ENCODE data around the gene IGFBP4. TPM values are rescaled to one million over a fixed set of nuclear protein-coding genes. Genes with fewer than 3 reads are reported as not detected.

The IGFBP4 gene
- 1 to 10 TPM; 2.1 to 8.1 (median 2.8) TPM for total RNA-seq
- 14.2 TPM for total RNA-seq (2013)

GRCh38 chr17:40443196-40443987 is at the start of gene IGFBP4:
Gene IGFBP4, plus strand, starts transcription at chr17:40443450. Its CDS starts 286 bp downstream, at chr17:40443736.
- under 1% methylated on average over 98 of the region's 98 CpGs for WGBS (ENCODE audit: insufficient coverage)
- Histone ChIP-seq H3K27me3 (ENCODE audit: control insufficient read depth, insufficient read depth, low read length) (no peaks in the 10 kb centered on the region), H3K27ac (ENCODE audit: low read length) (peak within 1 kb of the TSS; percentile 5), H3K4me3 (ENCODE audit: low read length) (peak within 1 kb of the TSS; percentile 55), H3K4me1 (ENCODE audit: control insufficient read depth, insufficient read depth, low read length) (peaks cover 50% of the 10 kb centered on the region), H3K9me3 (ENCODE audit: control insufficient read depth, insufficient read depth, low read length) (no peaks in the 10 kb centered on the region), H3K36me3 (ENCODE audit: control insufficient read depth, insufficient read depth, low read length) (no peaks in the 10 kb centered on the region)
- peak within 1 kb of the TSS; percentile 78 for H3K4me3 Mint-ChIP-seq
- H3K9me3 Mint-ChIP-seq = no peaks in the 10 kb centered on the region
- peaks cover 0 to 22% of the 10 kb centered on the region in 2 donors for H3K27me3 Mint-ChIP-seq (ENCODE audit: low read depth in 2 of 2)
- H3K4me1 Mint-ChIP-seq = peaks cover 24 to 32% of the 10 kb centered on the region in 2 donors
- ATAC-seq (peak; percentile 76 to 87 (median 82)), DNase-seq (peak; percentile 61 to 82)
- no peaks in the 10 kb centered on the region for H3K36me3 Mint-ChIP-seq
- peak; percentile 44 for TF ChIP-seq CTCF (IDR thresholded peaks at IDR 0.05)
- intact Hi-C loops (cut with micrococcal nuclease) = no loop called here
- peak within 1 kb of the TSS; percentile 57 to 78 for H3K27ac Mint-ChIP-seq

GRCh38 chr17:40399185-40399584 is 44.1 kb upstream of the IGFBP4 start:
- intact Hi-C loops (cut with micrococcal nuclease) = loop anchor here (1.0 kb wide), 2 partner anchors 134 to 161 kb away; no protein-coding TSS in a partner anchor
- H3K4me1 ChIP-seq (ENCODE audit: control insufficient read depth, insufficient read depth, low read length) = no peaks in the 10 kb centered on the region
- no peaks in the 10 kb centered on the region for H3K9me3 ChIP-seq (ENCODE audit: control insufficient read depth, insufficient read depth, low read length)
- H3K27me3 ChIP-seq (ENCODE audit: control insufficient read depth, insufficient read depth, low read length) = no peaks in the 10 kb centered on the region
- Mint-ChIP-seq H3K36me3 (no peaks in the 10 kb centered on the region), H3K9me3 (no peaks in the 10 kb centered on the region), H3K4me1 (peaks cover 0 to 5% of the 10 kb centered on the region in 2 donors), H3K27me3 (ENCODE audit: low read depth in 2 of 2) (no peaks in the 10 kb centered on the region), H3K4me3 (no peak overlapping the region), H3K27ac (no peak overlapping the region)
- no peak overlapping the region for H3K27ac ChIP-seq (ENCODE audit: low read length)
- peak in 1 of 2 donors; percentile 79 for DNase-seq
- TF ChIP-seq CTCF (IDR thresholded peaks at IDR 0.05) = peak; percentile 74
- H3K36me3 ChIP-seq (ENCODE audit: control insufficient read depth, insufficient read depth, low read length) = no peaks in the 10 kb centered on the region
- WGBS (ENCODE audit: insufficient coverage) = 85% methylated on average over 4 of the region's 4 CpGs
- H3K4me3 ChIP-seq (ENCODE audit: low read length) = no peak overlapping the region
- ATAC-seq = peak in 2 of 3 donors; percentile 69 to 76

GRCh38 chr17:40402668-40403067 is 40.6 kb upstream of the IGFBP4 start:
- ATAC-seq (no peak), DNase-seq (peak in 1 of 2 donors; percentile 45)
- H3K27me3 Mint-ChIP-seq (ENCODE audit: low read depth in 2 of 2) = no peaks in the 10 kb centered on the region
- Histone ChIP-seq H3K27ac (ENCODE audit: low read length) (no peak overlapping the region), H3K4me1 (ENCODE audit: control insufficient read depth, insufficient read depth, low read length) (no peaks in the 10 kb centered on the region), H3K27me3 (ENCODE audit: control insufficient read depth, insufficient read depth, low read length) (no peaks in the 10 kb centered on the region), H3K9me3 (ENCODE audit: control insufficient read depth, insufficient read depth, low read length) (no peaks in the 10 kb centered on the region), H3K4me3 (ENCODE audit: low read length) (no peak overlapping the region), H3K36me3 (ENCODE audit: control insufficient read depth, insufficient read depth, low read length) (no peaks in the 10 kb centered on the region)
- intact Hi-C loops (cut with micrococcal nuclease) = no loop called here
- H3K9me3 Mint-ChIP-seq = no peaks in the 10 kb centered on the region
- no peaks in the 10 kb centered on the region for H3K36me3 Mint-ChIP-seq
- H3K4me1 Mint-ChIP-seq = peaks cover 0 to 5% of the 10 kb centered on the region in 2 donors
- 53% methylated on average over 1 of the region's 1 CpG for WGBS (ENCODE audit: insufficient coverage)
- H3K27ac Mint-ChIP-seq = no peak overlapping the region
- no peak overlapping the region for H3K4me3 Mint-ChIP-seq
- no peak for TF ChIP-seq CTCF (IDR thresholded peaks at IDR 0.05)
